Upper lobe of left lung (tissue), 6 donors: Measurements from ENCODE around the gene TENM3. TPM values are rescaled to one million over a fixed set of nuclear protein-coding genes. Genes with fewer than 3 reads are reported as not detected.

Source experiments
- ATAC-seq, 2 donors: fragments of 200-7000 bp; cut with Tn5 transposase; one replicate each; pipeline ENCODE4 v1.9.1; 2022; ENCODE audit warnings: mild to moderate bottlenecking in 2 of 2, moderate library complexity in 2 of 2; ENCODE audit not compliant: low FRiP score in 2 of 2
- DNase-seq, 2 donors: peaks; one replicate each; pipeline ENCODE4 v3.0.0-alpha.2; 2019 to 2020
- H3K27ac ChIP-seq, 4 donors: fragments of 200-600 bp; sonication (generic); one replicate each; pipeline ENCODE4 v1.5.1; 2016 to 2019
- H3K27me3 ChIP-seq, 4 donors: fragments of 200-600 bp; sonication (generic); one replicate each; pipeline ENCODE4 v1.5.1; 2017 to 2019
- H3K36me3 ChIP-seq, 4 donors: fragments of 200-600 bp; sonication (generic); one replicate each; pipeline ENCODE4 v1.5.1; 2016 to 2019
- H3K4me1 ChIP-seq, 4 donors: fragments of 200-600 bp; sonication (generic); one replicate each; pipeline ENCODE4 v1.5.1; 2018 to 2019
- H3K4me3 ChIP-seq, 4 donors: fragments of 200-600 bp; sonication (generic); one replicate each; pipeline ENCODE4 v1.5.1; 2017 to 2019; ENCODE audit warnings: mild to moderate bottlenecking in 2 of 4, moderate library complexity in 1 of 4
- H3K9me3 ChIP-seq, 4 donors: fragments of 200-600 bp; sonication (generic); one replicate each; pipeline ENCODE4 v1.5.1; 2018 to 2019
- EP300 ChIP-seq, 4 donors: sonication (generic); formaldehyde crosslinking; IDR thresholded peaks; one replicate each; pipeline ENCODE4 v1.5.1; 2017; ENCODE audit warnings: antibody characterized with exemption in 4 of 4, control low read depth in 2 of 4
- POLR2A ChIP-seq, 4 donors: fragments of 450-650 bp; IDR thresholded peaks; one replicate each; pipeline ENCODE4 v1.5.1; 2016 to 2017; ENCODE audit warnings: antibody characterized with exemption in 4 of 4, mild to moderate bottlenecking in 2 of 4
- POLR2AphosphoS5 ChIP-seq, 2 donors: sonication (generic); formaldehyde crosslinking; IDR thresholded peaks; one replicate each; pipeline ENCODE4 v1.5.1; 2017; ENCODE audit warnings: antibody characterized with exemption in 2 of 2
- whole genome bisulfite sequencing, 2 donors: methylation state at CpG; one replicate each; pipeline ENCODE4 v1.1.5; 2017 to 2018; 5-methylcytosine and 5-hydroxymethylcytosine counted together
- total RNA-seq, 6 donors: library from RNA; depleted of rRNA in 4 of 6; stranded (reverse); fragments of >200 nt in 4 of 6; gene quantifications; one replicate each; pipeline versions ENCODE4 v1.1.0 to v1.2.1, GENCODE V29; 2016 to 2021
- TF ChIP-seq, protein P1 (sequence below), 6 experiments: fragments of 450-650 bp in 4 of 6; fragments of 200-600 bp in 2 of 6; sonication (generic) in 2 of 6; IDR thresholded peaks; one replicate each; pipeline ENCODE4 v1.5.1; 2016 to 2019; ENCODE audit warnings: antibody characterized with exemption in 6 of 6
- donor health status: DM: no; HTN: no; CAD: no; lungs with moderate emphysema.
- donor health status: DM: no; HTN: yes; CAD: no; lungs with severe emphysema.

The TENM3 gene
- total RNA-seq, 6 donors from 2014 or later = 0.33 to 7.1 (median 1.1) TPM

DNA sequence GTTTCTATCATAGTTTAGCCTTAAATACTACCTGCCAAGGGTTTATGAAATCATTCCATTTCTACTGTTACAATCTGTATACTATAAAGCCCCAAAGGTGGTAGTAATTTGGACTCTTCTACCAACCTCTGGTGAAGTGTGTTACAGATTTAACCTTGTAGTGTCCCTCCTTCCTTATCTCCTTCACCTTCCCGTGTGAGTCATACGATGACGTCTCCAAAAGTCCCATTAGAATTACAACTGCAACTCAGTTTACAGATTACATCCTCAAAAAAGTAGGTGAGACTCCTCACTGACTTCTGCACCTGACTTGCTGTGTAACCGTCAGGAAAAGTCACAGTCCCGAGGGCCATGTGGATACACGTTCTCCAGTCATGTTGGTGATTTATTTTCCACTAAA is 455.0 kb downstream of the TENM3 start:
- TF ChIP-seq, protein P1, sequence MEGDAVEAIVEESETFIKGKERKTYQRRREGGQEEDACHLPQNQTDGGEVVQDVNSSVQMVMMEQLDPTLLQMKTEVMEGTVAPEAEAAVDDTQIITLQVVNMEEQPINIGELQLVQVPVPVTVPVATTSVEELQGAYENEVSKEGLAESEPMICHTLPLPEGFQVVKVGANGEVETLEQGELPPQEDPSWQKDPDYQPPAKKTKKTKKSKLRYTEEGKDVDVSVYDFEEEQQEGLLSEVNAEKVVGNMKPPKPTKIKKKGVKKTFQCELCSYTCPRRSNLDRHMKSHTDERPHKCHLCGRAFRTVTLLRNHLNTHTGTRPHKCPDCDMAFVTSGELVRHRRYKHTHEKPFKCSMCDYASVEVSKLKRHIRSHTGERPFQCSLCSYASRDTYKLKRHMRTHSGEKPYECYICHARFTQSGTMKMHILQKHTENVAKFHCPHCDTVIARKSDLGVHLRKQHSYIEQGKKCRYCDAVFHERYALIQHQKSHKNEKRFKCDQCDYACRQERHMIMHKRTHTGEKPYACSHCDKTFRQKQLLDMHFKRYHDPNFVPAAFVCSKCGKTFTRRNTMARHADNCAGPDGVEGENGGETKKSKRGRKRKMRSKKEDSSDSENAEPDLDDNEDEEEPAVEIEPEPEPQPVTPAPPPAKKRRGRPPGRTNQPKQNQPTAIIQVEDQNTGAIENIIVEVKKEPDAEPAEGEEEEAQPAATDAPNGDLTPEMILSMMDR (IDR thresholded peaks at IDR 0.05) = no peak
- no peak for TF ChIP-seq POLR2A (IDR thresholded peaks at IDR 0.05)
- no peak for TF ChIP-seq POLR2AphosphoS5 (IDR thresholded peaks at IDR 0.05)
- TF ChIP-seq EP300 (IDR thresholded peaks at IDR 0.05) = no peak
- WGBS, 2 donors = 86 to 93% methylated on average over 6 of the region's 6 CpGs
- Histone ChIP-seq H3K4me3 (no peak overlapping the region), H3K27ac (no peak overlapping the region), H3K9me3 (no peaks in the 10 kb centered on the region), H3K27me3 (no peaks in the 10 kb centered on the region), H3K36me3 (no peaks in the 10 kb centered on the region), H3K4me1 (no peaks in the 10 kb centered on the region)
- DNase-seq (no peak), ATAC-seq (no peak)

DNA sequence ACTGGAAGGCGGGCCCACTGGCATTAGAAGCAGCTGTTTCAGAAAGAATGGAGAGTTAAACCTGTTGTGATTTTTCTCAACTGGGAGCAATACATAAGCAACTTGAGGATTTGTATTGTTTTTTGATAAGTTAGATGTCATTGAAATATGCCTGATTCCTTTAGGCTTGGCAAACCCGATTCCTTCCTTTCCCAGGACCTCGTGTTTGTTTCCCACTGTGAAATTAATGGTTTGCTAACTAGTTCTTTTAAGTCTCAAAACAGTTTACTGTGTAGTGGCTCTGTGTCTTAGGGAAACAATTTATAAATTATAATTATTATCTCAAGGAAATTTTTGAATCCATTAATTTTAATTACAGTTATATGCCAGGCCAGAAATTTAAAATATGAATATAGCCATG is 456.0 kb downstream of the TENM3 start:
- DNase-seq (no peak), ATAC-seq (no peak)
- H3K4me1 ChIP-seq = no peaks in the 10 kb centered on the region
- WGBS, 2 donors = 39 to 45% methylated on average over 3 of the region's 3 CpGs
- H3K27me3 ChIP-seq = no peaks in the 10 kb centered on the region
- H3K9me3 ChIP-seq = no peaks in the 10 kb centered on the region
- TF ChIP-seq EP300 (IDR thresholded peaks at IDR 0.05) (no peak), POLR2A (IDR thresholded peaks at IDR 0.05) (no peak), POLR2AphosphoS5 (IDR thresholded peaks at IDR 0.05) (no peak)
- TF ChIP-seq, protein P1 (IDR thresholded peaks at IDR 0.05) = no peak
- no peak overlapping the region for H3K4me3 ChIP-seq
- no peak overlapping the region for H3K27ac ChIP-seq
- H3K36me3 ChIP-seq = no peaks in the 10 kb centered on the region

DNA sequence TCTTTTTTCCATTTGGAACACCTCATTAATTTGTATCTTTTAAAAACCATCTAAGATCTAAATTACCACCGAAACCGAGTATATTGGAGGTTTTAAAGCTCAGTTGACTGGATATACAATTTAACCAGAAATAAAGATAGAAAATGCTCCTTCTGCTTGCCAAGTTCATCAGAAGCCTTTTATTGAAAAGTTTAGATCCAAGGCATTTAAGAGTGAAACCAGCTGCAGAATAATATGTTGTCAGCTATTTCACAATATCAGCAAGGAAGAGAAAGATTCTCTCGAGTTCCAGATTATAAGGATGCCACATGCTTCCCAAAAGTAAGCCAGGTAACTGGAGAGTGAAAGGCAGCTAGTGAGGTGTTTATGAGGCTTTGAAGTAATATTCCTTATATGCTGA is 456.6 kb downstream of the TENM3 start:
- ATAC-seq = no peak
- Histone ChIP-seq H3K36me3 (no peaks in the 10 kb centered on the region), H3K4me1 (no peaks in the 10 kb centered on the region), H3K27me3 (no peaks in the 10 kb centered on the region), H3K9me3 (no peaks in the 10 kb centered on the region), H3K27ac (no peak overlapping the region), H3K4me3 (no peak overlapping the region)
- WGBS, 2 donors = 67 to 72% methylated on average over 3 of the region's 3 CpGs
- TF ChIP-seq EP300 (IDR thresholded peaks at IDR 0.05) (no peak), POLR2A (IDR thresholded peaks at IDR 0.05) (no peak), POLR2AphosphoS5 (IDR thresholded peaks at IDR 0.05) (no peak)
- TF ChIP-seq, protein P1 (IDR thresholded peaks at IDR 0.05) = no peak
- DNase-seq = no peak

DNA sequence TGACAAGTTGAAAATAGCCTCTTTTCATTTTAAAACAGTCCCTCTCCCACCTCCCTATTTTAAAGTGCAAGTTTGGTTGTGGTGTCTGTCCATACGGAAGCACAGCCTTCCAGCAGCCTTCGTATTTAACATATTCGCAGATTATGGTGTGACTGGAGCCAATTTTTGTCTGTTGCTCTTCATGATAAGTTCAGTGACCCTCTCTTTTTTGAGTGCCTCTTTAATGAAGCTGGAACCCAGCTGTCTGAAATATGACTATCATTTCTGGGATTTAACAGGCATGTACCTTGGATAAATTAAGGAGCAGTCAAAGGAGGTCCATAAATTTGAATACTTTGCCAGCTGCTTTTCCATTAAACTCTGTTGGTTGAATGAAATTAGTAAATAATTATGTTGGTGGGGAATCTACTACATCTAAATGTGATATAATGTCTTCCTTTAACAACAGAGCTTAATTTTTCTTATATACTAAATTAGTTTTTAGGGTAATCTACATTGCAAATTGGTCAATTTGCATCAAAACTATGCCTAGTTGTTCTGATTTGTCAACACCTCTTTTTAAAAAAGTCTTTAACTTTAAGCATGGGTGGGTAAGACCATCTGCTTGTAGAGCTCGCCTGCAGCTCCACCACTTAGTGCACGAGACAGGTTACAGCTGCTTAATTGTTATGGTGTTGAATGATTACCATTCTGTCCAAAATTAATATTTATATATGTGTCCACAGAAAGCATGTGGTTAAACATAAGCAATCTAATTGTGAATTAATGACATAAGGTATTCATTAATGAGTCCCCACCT is 457.4 kb downstream of the TENM3 start:
- H3K9me3 ChIP-seq = no peaks in the 10 kb centered on the region
- H3K36me3 ChIP-seq = no peaks in the 10 kb centered on the region
- no peak overlapping the region for H3K27ac ChIP-seq
- DNase-seq = no peak
- no peak for ATAC-seq
- 77 to 80% methylated on average over 5 of the region's 5 CpGs for WGBS, 2 donors
- H3K4me1 ChIP-seq = no peaks in the 10 kb centered on the region
- H3K4me3 ChIP-seq = no peak overlapping the region
- TF ChIP-seq POLR2AphosphoS5 (IDR thresholded peaks at IDR 0.05) = no peak
- no peak for TF ChIP-seq EP300 (IDR thresholded peaks at IDR 0.05)
- TF ChIP-seq POLR2A (IDR thresholded peaks at IDR 0.05) = no peak
- TF ChIP-seq, protein P1 (IDR thresholded peaks at IDR 0.05) = no peak
- H3K27me3 ChIP-seq = no peaks in the 10 kb centered on the region

DNA sequence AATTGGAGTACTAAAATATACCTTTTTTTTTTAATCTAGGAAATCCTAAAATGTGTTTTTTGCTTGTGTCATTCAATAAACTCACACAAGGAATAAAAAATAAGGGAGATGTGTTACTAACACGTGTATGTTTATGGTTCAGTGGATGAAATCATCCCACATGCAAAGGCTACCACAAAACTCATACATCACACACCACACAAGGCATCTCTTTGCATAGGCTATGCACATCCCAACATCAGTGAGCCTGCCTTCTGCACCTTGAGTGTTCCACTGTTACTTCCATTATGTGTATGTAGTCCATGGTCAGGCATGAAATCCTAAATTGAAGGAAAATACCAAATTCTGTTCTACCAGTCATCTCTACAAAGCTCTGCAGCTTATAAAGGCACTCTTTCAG is 460.9 kb downstream of the TENM3 start:
- H3K27ac ChIP-seq = no peak overlapping the region
- DNase-seq = no peak
- 64 to 78% methylated on average over 1 of the region's 1 CpG for WGBS, 2 donors
- TF ChIP-seq, protein P1 (IDR thresholded peaks at IDR 0.05) = no peak
- TF ChIP-seq POLR2A (IDR thresholded peaks at IDR 0.05) = no peak
- no peak for TF ChIP-seq EP300 (IDR thresholded peaks at IDR 0.05)
- TF ChIP-seq POLR2AphosphoS5 (IDR thresholded peaks at IDR 0.05) = no peak
- H3K27me3 ChIP-seq = no peaks in the 10 kb centered on the region
- ATAC-seq = no peak
- H3K4me3 ChIP-seq = no peak overlapping the region
- no peaks in the 10 kb centered on the region for H3K36me3 ChIP-seq
- no peaks in the 10 kb centered on the region for H3K4me1 ChIP-seq
- H3K9me3 ChIP-seq = no peaks in the 10 kb centered on the region
